GM23338 (cell line): ENCODE data around the gene NEU1. TPM values are rescaled to one million over a fixed set of nuclear protein-coding genes. Genes with fewer than 3 reads are reported as not detected.
"Not testable (repeated sequence)": the region's sequence is repeated elsewhere in the genome, so short reads cannot be mapped to it uniquely, and the experiment has no call there.

Source experiments
- ATAC-seq: fragments of 200-7000 bp; cut with Tn5 transposase; 3 replicates; pipeline ENCODE4 v1.9.1; 2020
- DNase-seq: peaks from one replicate; pipeline ENCODE4 v3.0.0-alpha.2; 2015; ENCODE audit warnings: low spot score
- H2AFZ ChIP-seq: fragments of 200-600 bp; sonication (generic); 2 replicates; pipeline ENCODE4 v1.8.0; 2016; ENCODE audit warnings: antibody characterized with exemption, mild to moderate bottlenecking, moderate library complexity
- H3F3A ChIP-seq: fragments of 200-600 bp; sonication (generic); replicated peaks from 2 replicates; pipeline ENCODE4 v1.8.0; 2017; ENCODE audit warnings: antibody characterized with exemption, mixed run types, low read depth
- H3K27ac ChIP-seq: fragments of 200-600 bp; sonication (generic); 2 replicates; pipeline ENCODE4 v1.6.1; 2016; ENCODE audit warnings: low read depth
- H3K27me3 ChIP-seq: fragments of 200-600 bp; sonication (generic); 2 replicates; pipeline ENCODE4 v1.8.0; 2016; ENCODE audit warnings: mild to moderate bottlenecking, mixed run types, moderate library complexity; ENCODE audit not compliant: insufficient read depth
- H3K36me3 ChIP-seq: fragments of 200-600 bp; sonication (generic); 2 replicates; pipeline ENCODE4 v1.8.0; 2016; ENCODE audit warnings: mild to moderate bottlenecking; ENCODE audit not compliant: insufficient read depth
- H3K4me1 ChIP-seq: fragments of 200-600 bp; sonication (generic); 2 replicates; pipeline ENCODE4 v1.8.0; 2016; ENCODE audit warnings: mild to moderate bottlenecking, moderate library complexity; ENCODE audit not compliant: insufficient read depth
- H3K4me2 ChIP-seq: fragments of 200-600 bp; sonication (generic); 2 replicates; pipeline ENCODE4 v1.7.1; 2017; ENCODE audit warnings: mixed run types
- H3K4me3 ChIP-seq: fragments of 200-600 bp; sonication (generic); 2 replicates; pipeline ENCODE4 v1.6.1; 2016; ENCODE audit warnings: mixed run types
- H3K79me2 ChIP-seq: fragments of 200-600 bp; sonication (generic); replicated peaks from 2 replicates; pipeline ENCODE4 v1.8.0; 2017; ENCODE audit warnings: mild to moderate bottlenecking; ENCODE audit not compliant: insufficient read depth
- H3K9me2 ChIP-seq: fragments of 200-600 bp; sonication (generic); 2 replicates; pipeline ENCODE4 v1.8.0; 2017; ENCODE audit not compliant: insufficient read depth
- H4K20me1 ChIP-seq: fragments of 200-600 bp; sonication (generic); replicated peaks from 2 replicates; pipeline ENCODE4 v1.8.0; 2017; ENCODE audit warnings: mild to moderate bottlenecking; ENCODE audit not compliant: insufficient read depth
- H3K27ac Mint-ChIP-seq: 2 replicates; pipeline ENCODE4 v1.8.0; 2020; ENCODE audit warnings: inconsistent platforms, mild to moderate bottlenecking, moderate library complexity, mixed read lengths
- H3K27me3 Mint-ChIP-seq: 3 replicates; pipeline ENCODE4 v1.8.0; 2022; ENCODE audit warnings: low read depth, mild to moderate bottlenecking, moderate library complexity, mixed read lengths, inconsistent platforms; ENCODE audit not compliant: insufficient read depth, poor library complexity
- H3K36me3 Mint-ChIP-seq: 3 replicates; pipeline ENCODE4 v1.8.0; 2021; ENCODE audit warnings: low read depth, mild to moderate bottlenecking, inconsistent platforms, moderate library complexity, mixed read lengths
- H3K4me1 Mint-ChIP-seq: 3 replicates; pipeline ENCODE4 v1.8.0; 2020; ENCODE audit warnings: mild to moderate bottlenecking, inconsistent platforms, mixed read lengths
- H3K4me3 Mint-ChIP-seq: 3 replicates; pipeline ENCODE4 v1.8.0; 2021; ENCODE audit warnings: moderate library complexity, mild to moderate bottlenecking, inconsistent platforms, mixed read lengths
- H3K9me3 Mint-ChIP-seq: 3 replicates; pipeline ENCODE4 v1.8.0; 2020; ENCODE audit warnings: moderate library complexity, mild to moderate bottlenecking, inconsistent platforms, mixed read lengths
- CREB1 ChIP-seq: fragments of 250-450 bp; sonication (Bioruptor Pico); IDR thresholded peaks from 2 replicates; pipeline ENCODE4 v1.5.0; 2020; ENCODE audit warnings: low read depth, mild to moderate bottlenecking, moderate library complexity
- EZH2 ChIP-seq: fragments of 200-600 bp; sonication (generic); IDR thresholded peaks from one replicate; pipeline ENCODE4 v1.8.0; 2017; ENCODE audit warnings: antibody characterized with exemption, mild to moderate bottlenecking, low read depth; ENCODE audit not compliant: unreplicated experiment
- JUNB ChIP-seq: IDR thresholded peaks from one replicate; pipeline ENCODE4 v1.6.1; 2016; ENCODE audit warnings: antibody characterized with exemption; ENCODE audit not compliant: unreplicated experiment
- ZNF114 ChIP-seq: fragments of 250-450 bp; sonication (Bioruptor Pico); IDR thresholded peaks from 2 replicates; pipeline ENCODE4 v1.5.0; 2020; ENCODE audit warnings: mild to moderate bottlenecking, moderate library complexity
- ZNF331 ChIP-seq: fragments of 250-450 bp; sonication (Bioruptor Pico); IDR thresholded peaks from 2 replicates; pipeline ENCODE4 v1.5.0; 2020; ENCODE audit warnings: low read depth, mild to moderate bottlenecking, moderate library complexity
- ZNF462 ChIP-seq: fragments of 250-450 bp; sonication (Bioruptor Pico); IDR thresholded peaks from 2 replicates; pipeline ENCODE4 v1.5.0; 2020; ENCODE audit warnings: mild to moderate bottlenecking, moderate library complexity
- polyA plus RNA-seq: library from polyadenylated mRNA; unstranded; fragments of >200 nt; fragmentation: Nextera tagmentation; extraction: Ambion mirVana; gene quantifications from 2 replicates; pipeline ENCODE4 v1.2.1, GENCODE V29; 2016
- total RNA-seq: library from RNA; depleted of rRNA; stranded (reverse); fragments of >200 nt; shearing (Covaris generic); gene quantifications from 2 replicates; pipeline ENCODE4 v1.2.3, GENCODE V29; 2014

NEU1 gene
- total and polyA plus RNA-seq, 2 experiments from 2014 or later: 31.4 to 47.4 TPM

GRCh38 chr6:31907158-31907813 lies 44.7 kb upstream of the NEU1 start (continued):
- TF ChIP-seq ZNF462 (CRISPR knock-in tag) (no peak), ZNF331 (CRISPR knock-in tag) (no peak), JUNB (no peak), CREB1 (CRISPR knock-in tag) (no peak), ZNF114 (no peak), EZH2 (no peak)

GRCh38 chr6:31906727-31907126 lies 44.1 kb upstream of the NEU1 start:
- H3K36me3 Mint-ChIP-seq, H3K9me2 ChIP-seq, H4K20me1 ChIP-seq, DNase-seq, H3K27me3 ChIP-seq, H3K79me2 ChIP-seq, H3K36me3 ChIP-seq, ATAC-seq, H3K9me3 Mint-ChIP-seq, H3F3A ChIP-seq, H3K27ac ChIP-seq: not testable (repeated sequence)
- Mint-ChIP-seq H3K27me3 (peaks cover 13% of the 10 kb centered on the region), H3K4me1 (peaks cover 16% of the 10 kb centered on the region), H3K27ac (peak overlapping the region; percentile 38; the same call in 1 of the 2 replicates), H3K4me3 (peak overlapping the region; percentile 49; the same call in 2 of the 3 replicates)
- H3K4me2 ChIP-seq: peak overlapping the region; percentile 70
- 0 out of 2 replicates have a peak overlapping the region, but pooled peaks have one; percentile 1 for H3K4me3 ChIP-seq
- H3K4me1 ChIP-seq: peaks cover 17% of the 10 kb centered on the region
- peak overlapping the region; percentile 78 for H2AFZ ChIP-seq
